GM12875 (cell line): ENCODE results near the gene PDE11A.

ENCODE experiments used
- H3K4me3 ChIP-seq: one replicate; pipeline ENCODE4 v1.5.1; 2011; ENCODE audit warnings: low read depth, low read length, control low read depth
- TF ChIP-seq, protein P1 (sequence below): IDR thresholded peaks from 2 replicates; pipeline ENCODE4 v1.5.1; 2011; ENCODE audit warnings: low read depth, mild to moderate bottlenecking, control low read depth, inconsistent platforms, low read length, moderate library complexity, borderline replicate concordance; ENCODE audit not compliant: insufficient read depth

PDE11A gene

DNA sequence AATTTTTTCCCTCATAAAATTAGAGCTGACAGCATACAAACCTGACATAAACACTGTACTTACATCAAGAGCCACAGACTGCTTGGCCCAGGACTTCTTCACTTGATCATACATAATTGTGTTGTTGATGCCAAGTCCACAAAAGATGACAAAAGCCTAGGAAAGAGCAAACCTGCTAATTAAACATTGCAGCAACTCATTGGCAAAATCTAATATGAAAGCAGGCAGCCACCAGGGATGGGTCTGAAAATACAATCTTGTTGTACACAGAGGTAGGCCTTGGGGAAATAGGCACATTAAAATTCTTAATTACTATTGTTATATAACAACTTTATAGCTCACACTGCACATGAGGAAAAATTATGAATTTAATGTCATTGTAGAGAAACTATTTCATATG lies 255.8 kb downstream of the PDE11A start:
- H3K4me3 ChIP-seq = no peak overlapping the region
- TF ChIP-seq, protein P1, sequence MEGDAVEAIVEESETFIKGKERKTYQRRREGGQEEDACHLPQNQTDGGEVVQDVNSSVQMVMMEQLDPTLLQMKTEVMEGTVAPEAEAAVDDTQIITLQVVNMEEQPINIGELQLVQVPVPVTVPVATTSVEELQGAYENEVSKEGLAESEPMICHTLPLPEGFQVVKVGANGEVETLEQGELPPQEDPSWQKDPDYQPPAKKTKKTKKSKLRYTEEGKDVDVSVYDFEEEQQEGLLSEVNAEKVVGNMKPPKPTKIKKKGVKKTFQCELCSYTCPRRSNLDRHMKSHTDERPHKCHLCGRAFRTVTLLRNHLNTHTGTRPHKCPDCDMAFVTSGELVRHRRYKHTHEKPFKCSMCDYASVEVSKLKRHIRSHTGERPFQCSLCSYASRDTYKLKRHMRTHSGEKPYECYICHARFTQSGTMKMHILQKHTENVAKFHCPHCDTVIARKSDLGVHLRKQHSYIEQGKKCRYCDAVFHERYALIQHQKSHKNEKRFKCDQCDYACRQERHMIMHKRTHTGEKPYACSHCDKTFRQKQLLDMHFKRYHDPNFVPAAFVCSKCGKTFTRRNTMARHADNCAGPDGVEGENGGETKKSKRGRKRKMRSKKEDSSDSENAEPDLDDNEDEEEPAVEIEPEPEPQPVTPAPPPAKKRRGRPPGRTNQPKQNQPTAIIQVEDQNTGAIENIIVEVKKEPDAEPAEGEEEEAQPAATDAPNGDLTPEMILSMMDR = no peak

DNA sequence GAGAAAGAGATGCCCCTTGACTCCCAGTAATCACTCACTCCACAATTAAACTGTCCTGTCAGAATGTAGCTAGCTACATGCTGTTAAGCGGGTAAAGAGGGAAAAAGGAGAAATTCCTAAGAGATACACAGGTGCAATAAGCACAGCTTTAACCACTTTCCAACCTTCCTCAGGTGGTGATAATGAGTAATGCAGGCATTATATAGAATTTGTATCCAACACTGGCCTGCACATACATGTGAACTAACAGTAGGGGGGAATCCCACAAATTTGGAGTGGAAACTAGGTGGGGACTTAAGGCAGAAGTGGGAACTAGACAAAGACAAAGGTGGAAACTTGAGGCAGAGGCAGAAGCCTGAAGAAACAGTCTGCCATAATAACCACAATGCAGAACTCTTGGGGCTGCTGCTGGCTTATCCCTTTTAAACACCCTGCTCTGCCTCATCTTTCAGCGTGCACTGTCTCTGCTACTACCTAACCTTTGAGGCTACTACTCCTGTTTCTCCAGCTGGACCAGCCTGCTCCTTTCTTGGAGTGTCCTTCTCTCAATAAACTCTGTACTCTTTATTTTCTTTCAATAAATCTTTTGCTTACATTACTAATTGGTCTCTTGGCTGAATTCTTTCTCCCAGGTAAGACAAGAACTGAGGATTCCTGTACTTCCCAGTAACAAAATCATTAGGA lies 259.7 kb downstream of the PDE11A start:
- TF ChIP-seq, protein P1 = no peak
- H3K4me3 ChIP-seq = no peak overlapping the region

DNA sequence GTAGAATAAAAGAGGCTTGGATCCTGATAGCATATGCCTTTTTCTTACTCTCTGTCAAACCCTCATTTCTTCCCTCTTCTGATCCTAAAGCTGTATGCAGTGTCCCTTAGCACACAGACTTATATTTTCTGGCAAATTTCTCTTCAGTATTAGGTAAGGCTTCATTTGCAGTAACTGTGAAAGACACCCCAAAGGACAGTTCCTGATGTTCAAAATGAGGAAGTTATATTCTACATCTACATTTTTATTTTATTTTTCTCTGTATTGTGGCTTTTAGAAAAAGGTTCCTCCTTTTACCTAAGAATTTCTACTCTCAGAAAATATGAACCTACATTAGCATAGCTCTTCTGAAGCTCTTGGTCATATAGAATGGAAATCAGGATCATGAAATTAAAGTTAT lies 261.7 kb downstream of the PDE11A start:
- no peak overlapping the region for H3K4me3 ChIP-seq
- TF ChIP-seq, protein P1 = no peak

GRCh38 chr2:177808984-177809809 lies 263.4 kb downstream of the PDE11A start:
- no peak overlapping the region for H3K4me3 ChIP-seq
- TF ChIP-seq, protein P1 = no peak

- H3K4me3 ChIP-seq = no peak overlapping the region
- TF ChIP-seq, protein P1 = no peak
Measured at GRCh38 chr2:177806025-177806424, 266.6 kb downstream of the PDE11A start.

GRCh38 chr2:177799531-177799930 lies 273.0 kb downstream of the PDE11A start:
- TF ChIP-seq, protein P1 = peak; percentile 51; the same call in 1 of the 2 replicates
- H3K4me3 ChIP-seq = no peak overlapping the region
